Effector memory CD4-positive, alpha-beta T cell (primary cell): ENCODE measurements around the gene TMEM59L.

Experiments used
- DNase-seq, 3 donors: peaks; one replicate each; pipeline ENCODE4 v3.0.0-alpha.2; 2020
- H3K27ac ChIP-seq: 2 replicates; pipeline ENCODE4 v1.7.0; 2013; ENCODE audit warnings: mild to moderate bottlenecking, low read length, moderate library complexity; ENCODE audit not compliant: insufficient read depth, poor library complexity, severe bottlenecking
- H3K27me3 ChIP-seq: replicated peaks from 2 replicates; pipeline ENCODE4 v1.7.0; 2013; ENCODE audit warnings: mild to moderate bottlenecking, low read length; ENCODE audit not compliant: insufficient read depth, control insufficient read depth, poor library complexity, severe bottlenecking
- H3K36me3 ChIP-seq: 2 replicates; pipeline ENCODE4 v1.7.0; 2013; ENCODE audit warnings: mild to moderate bottlenecking, low read length, moderate library complexity; ENCODE audit not compliant: control insufficient read depth, insufficient read depth
- H3K4me1 ChIP-seq: 2 replicates; pipeline ENCODE4 v1.7.0; 2013; ENCODE audit warnings: low read length, mild to moderate bottlenecking; ENCODE audit not compliant: control insufficient read depth, insufficient read depth, poor library complexity, severe bottlenecking
- H3K4me3 ChIP-seq: 2 replicates; pipeline ENCODE4 v1.7.0; 2013; ENCODE audit warnings: low read length, low read depth, mild to moderate bottlenecking; ENCODE audit not compliant: insufficient read depth, poor library complexity, severe bottlenecking
- H3K9me3 ChIP-seq: 2 replicates; pipeline ENCODE4 v1.7.0; 2013; ENCODE audit warnings: mild to moderate bottlenecking, low read length, moderate library complexity; ENCODE audit not compliant: control insufficient read depth

Gene TMEM59L

GRCh38 chr19:18650021-18650390, 37.3 kb downstream of the TMEM59L start:
- H3K9me3 ChIP-seq: no peaks in the 10 kb centered on the region
- H3K4me3 ChIP-seq: no peak overlapping the region
- H3K4me1 ChIP-seq: no peaks in the 10 kb centered on the region
- no peak for DNase-seq
- H3K27ac ChIP-seq: no peak overlapping the region
- no peaks in the 10 kb centered on the region for H3K27me3 ChIP-seq
- no peaks in the 10 kb centered on the region for H3K36me3 ChIP-seq

DNA sequence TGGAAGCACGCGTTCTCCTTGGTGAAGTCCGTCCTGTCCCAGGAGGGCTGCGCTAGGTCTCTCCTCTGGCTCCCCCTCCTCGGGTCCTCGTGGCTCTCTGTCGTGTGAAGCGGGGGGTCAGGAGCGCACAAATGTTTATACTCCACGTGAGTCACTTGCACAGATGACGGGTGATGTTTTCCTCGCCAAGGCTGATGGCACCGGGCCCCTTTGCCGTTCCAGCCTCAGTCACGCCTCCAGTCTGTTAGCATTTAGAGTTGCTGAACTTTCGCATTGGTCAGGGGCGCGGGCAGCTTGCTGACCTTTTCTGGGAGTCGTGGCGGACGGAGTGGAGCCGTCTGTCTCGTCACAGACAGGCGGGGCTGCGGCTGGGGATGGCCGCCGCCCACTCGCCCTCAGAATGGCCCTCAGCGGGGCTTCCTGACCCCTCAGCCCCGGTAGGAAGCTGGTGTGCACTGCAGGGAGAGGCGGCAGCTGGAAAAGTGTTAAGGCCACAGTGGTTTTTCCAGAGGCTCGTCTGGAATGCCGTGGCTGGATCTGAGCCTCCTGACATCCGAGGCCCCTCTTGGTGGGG, 37.9 kb downstream of the TMEM59L start:
- H3K4me1 ChIP-seq: no peaks in the 10 kb centered on the region
- H3K36me3 ChIP-seq: no peaks in the 10 kb centered on the region
- no peaks in the 10 kb centered on the region for H3K27me3 ChIP-seq
- no peak for DNase-seq
- no peak overlapping the region for H3K4me3 ChIP-seq
- H3K9me3 ChIP-seq: no peaks in the 10 kb centered on the region
- no peak overlapping the region for H3K27ac ChIP-seq

GRCh38 chr19:18651300-18651699, 38.6 kb downstream of the TMEM59L start:
- no peaks in the 10 kb centered on the region for H3K36me3 ChIP-seq
- H3K27me3 ChIP-seq: no peaks in the 10 kb centered on the region
- no peak overlapping the region for H3K27ac ChIP-seq
- DNase-seq: no peak
- H3K4me1 ChIP-seq: no peaks in the 10 kb centered on the region
- no peaks in the 10 kb centered on the region for H3K9me3 ChIP-seq
- no peak overlapping the region for H3K4me3 ChIP-seq

GRCh38 chr19:18651733-18652132, 39.1 kb downstream of the TMEM59L start:
- H3K9me3 ChIP-seq: no peaks in the 10 kb centered on the region
- H3K27me3 ChIP-seq: no peaks in the 10 kb centered on the region
- no peak overlapping the region for H3K4me3 ChIP-seq
- no peaks in the 10 kb centered on the region for H3K36me3 ChIP-seq
- H3K27ac ChIP-seq: no peak overlapping the region
- no peak for DNase-seq
- no peaks in the 10 kb centered on the region for H3K4me1 ChIP-seq

GRCh38 chr19:18653853-18654252, 41.2 kb downstream of the TMEM59L start:
- no peaks in the 10 kb centered on the region for H3K27me3 ChIP-seq
- H3K36me3 ChIP-seq: no peaks in the 10 kb centered on the region
- DNase-seq: no peak
- no peak overlapping the region for H3K4me3 ChIP-seq
- H3K4me1 ChIP-seq: no peaks in the 10 kb centered on the region
- H3K27ac ChIP-seq: no peak overlapping the region
- no peaks in the 10 kb centered on the region for H3K9me3 ChIP-seq

GRCh38 chr19:18654469-18654868, 41.8 kb downstream of the TMEM59L start:
- Histone ChIP-seq H3K9me3 (no peaks in the 10 kb centered on the region), H3K27ac (no peak overlapping the region), H3K27me3 (no peaks in the 10 kb centered on the region), H3K4me1 (no peaks in the 10 kb centered on the region), H3K36me3 (no peaks in the 10 kb centered on the region), H3K4me3 (no peak overlapping the region)
- DNase-seq: no peak

DNA sequence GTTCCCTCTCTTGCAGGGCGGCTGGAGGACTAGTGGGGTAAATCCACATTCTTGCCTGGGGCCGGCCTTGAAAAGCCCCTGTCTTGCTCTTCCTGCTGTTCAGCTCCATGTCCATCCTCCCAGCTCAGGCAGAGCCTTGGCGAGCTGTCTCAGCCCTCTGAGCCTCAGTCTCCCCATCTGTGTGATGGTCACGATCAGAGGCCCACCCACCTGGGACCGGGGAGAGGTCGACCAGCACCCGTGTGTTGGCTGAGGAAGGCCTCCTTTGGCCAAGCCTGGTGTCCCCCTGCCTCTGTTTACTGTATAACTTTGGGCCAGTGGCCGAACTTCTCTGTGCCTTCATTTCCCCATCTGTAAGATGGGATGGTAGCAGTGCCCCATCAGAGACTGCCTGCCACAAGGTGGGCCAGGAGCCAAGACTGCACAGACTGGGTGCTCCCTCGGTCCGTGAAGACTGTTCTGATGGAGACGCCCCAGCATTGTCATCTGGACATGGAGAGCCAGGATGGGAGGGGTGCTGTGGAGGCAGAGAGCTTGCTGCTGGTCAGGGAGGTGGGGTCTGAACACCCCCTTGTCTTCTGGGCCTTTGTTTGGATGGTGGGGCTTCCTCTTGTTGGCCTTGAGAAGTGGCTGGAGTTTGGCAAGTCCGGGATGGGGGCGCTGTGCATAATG, 42.6 kb downstream of the TMEM59L start:
- no peaks in the 10 kb centered on the region for H3K4me1 ChIP-seq

DNA sequence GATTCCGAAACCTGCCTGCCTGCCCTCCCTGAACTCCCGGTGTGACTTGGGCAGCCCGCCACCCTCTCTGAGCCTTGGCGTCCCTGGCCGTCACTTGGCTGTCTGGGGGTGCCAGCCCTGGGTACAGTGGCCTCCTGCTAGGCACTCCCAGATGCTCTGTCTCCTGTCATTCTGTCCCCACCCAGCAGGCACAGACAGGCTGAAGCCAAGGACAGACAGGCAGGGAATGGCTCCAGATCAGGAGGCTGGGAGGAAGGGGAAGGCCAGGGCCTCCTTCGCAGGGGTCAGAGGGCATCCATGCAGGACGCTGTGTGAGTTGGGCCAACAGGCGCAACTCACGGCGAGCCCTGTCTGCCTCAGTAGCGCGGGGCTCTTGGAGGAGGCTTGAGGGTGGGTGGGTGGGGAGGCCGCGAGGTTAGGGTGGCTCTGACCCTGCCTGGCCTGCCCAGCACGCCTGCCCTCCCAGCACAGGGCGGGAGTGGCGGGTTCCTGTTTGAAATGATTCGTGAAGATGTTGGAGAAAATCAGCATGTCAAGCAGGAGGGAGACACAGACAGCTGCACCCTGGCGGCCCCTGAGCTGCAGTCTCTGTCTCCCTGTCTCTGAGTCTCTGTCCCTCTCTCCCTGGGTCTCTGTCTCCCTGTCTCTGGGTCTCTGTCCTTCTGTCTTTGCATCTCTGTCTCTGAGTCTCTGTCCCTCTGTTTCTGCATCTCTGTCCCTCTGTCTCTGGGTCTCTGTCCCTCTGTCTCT, 43.8 kb downstream of the TMEM59L start:
- peaks cover 1% of the 10 kb centered on the region for H3K36me3 ChIP-seq
- no peak for DNase-seq
- no peaks in the 10 kb centered on the region for H3K27me3 ChIP-seq
- no peak overlapping the region for H3K4me3 ChIP-seq
- H3K27ac ChIP-seq: no peak overlapping the region
- H3K9me3 ChIP-seq: no peaks in the 10 kb centered on the region
- no peaks in the 10 kb centered on the region for H3K4me1 ChIP-seq

More for the DNA sequence above, 42.6 kb downstream of the TMEM59L start:
- Histone ChIP-seq H3K9me3 (no peaks in the 10 kb centered on the region), H3K27ac (no peak overlapping the region), H3K4me3 (no peak overlapping the region), H3K36me3 (no peaks in the 10 kb centered on the region), H3K27me3 (no peaks in the 10 kb centered on the region)
- no peak for DNase-seq

DNA sequence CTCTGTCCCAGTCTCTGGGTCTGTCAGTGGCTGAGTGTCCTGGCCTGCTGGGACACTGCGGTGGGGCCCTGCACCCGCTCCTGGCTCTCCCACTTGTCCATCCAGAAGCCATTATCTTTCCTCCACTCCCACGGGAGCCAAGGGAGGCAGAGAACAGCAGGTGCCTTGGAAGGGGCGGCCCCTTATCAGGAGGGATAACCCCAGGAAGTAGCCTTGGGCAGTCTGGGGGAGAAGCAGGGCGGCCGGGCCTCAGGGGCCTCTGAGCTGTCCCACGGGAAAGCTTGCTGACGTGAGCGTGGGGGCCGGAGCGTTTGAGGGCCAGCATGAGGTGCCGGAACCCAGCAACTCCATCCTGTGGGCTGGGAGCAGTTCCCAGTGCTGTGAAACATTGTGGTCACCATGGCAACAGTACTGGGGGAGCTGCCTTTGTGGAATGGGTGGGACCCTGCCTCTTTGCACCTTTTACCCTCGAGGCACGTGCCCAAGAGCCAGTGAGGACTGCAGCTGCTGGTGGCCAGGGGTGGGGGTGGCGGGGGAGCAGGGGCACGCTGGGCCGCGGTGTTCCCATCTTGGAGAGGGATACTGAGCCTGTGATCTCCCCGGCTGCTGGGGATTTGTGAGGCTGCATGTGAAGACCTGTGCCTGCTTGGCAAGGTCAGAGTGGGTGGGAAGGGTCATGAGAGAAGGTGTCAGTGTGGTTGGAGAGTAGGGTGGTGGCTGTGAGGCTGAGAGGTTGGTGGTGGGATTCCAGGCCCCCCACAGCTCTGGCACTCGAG, 45.1 kb downstream of the TMEM59L start:
- Histone ChIP-seq H3K9me3 (no peaks in the 10 kb centered on the region), H3K27me3 (no peaks in the 10 kb centered on the region), H3K4me1 (no peaks in the 10 kb centered on the region), H3K36me3 (peaks cover 4% of the 10 kb centered on the region), H3K4me3 (no peak overlapping the region), H3K27ac (no peak overlapping the region)
- no peak for DNase-seq
